ENCODE data around the gene TMED10.

Gene TMED10

GRCh38 chr14:75126121-75126544, 50.3 kb downstream of the TMED10 start:
- no peak for DNase-seq

DNA sequence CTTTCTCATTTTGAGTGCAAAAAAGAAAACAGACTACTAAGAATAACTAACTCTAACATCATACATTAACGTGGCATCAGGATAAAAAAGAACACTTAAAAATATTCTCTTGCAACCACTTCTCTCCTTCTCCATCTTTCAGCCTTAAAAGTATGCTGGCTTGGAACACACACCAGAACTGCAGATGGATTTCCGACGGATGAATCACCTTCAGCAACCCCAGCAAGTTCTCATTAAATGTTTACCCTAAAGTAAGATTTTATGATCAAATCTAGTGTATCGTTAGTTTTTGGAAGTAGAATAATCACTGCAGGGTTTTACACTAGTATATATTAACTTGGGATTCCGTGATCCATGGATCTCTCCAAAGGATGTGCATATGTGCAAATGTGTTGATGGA, 50.8 kb downstream of the TMED10 start:
- DNase-seq = no peak

DNA sequence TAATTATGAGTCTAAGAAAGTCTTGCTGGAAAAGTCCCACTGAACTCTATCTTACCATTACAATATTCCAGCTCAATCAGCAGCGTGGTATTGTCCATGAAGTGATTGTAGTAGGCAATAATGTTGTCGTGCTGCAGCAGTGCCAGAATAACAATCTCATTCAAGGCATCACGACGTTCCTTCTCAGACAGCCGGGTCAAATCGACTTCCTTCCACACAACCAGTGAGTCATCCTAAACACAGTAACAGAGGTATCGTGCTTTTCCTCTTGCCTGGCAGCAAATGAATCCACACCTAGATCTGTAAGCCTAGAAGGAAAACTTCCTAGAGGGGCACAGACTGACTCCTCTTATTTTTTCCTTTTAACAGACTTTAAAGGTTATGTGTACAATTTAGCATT, 52.4 kb downstream of the TMED10 start:
- DNase-seq = no peak

GRCh38 chr14:75121552-75121951, 54.9 kb downstream of the TMED10 start:
- DNase-seq = no peak

GRCh38 chr14:75120541-75121291, 55.7 kb downstream of the TMED10 start:
- no peak for DNase-seq

- DNase-seq = no peak
These were observed 57.4 kb downstream of the TMED10 start for GRCh38 chr14:75119056-75119455.

GRCh38 chr14:75113932-75114539, 62.4 kb downstream of the TMED10 start:
- no peak for DNase-seq

- no peak for DNase-seq
These were observed 66.5 kb downstream of the TMED10 start for GRCh38 chr14:75109877-75110276.

DNA sequence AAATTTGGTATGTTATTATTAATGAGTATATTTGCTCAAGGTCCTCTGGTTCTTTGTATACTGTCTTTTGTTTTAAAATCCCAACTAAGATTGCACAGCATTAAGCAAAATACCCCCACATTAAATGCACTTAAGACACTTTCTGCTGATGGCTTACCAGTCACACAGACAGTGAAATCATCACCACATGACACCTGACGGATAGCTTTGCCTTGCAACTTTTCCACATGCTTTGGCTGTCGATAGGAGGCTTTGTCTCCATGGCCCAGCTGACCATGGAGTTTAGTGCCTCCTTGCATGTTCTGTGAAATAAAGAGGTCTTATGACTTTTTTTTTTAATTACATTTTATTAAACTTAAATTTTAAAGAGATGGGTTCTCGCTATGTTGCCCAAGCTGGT, 69.2 kb downstream of the TMED10 start:
- DNase-seq = no peak

DNA sequence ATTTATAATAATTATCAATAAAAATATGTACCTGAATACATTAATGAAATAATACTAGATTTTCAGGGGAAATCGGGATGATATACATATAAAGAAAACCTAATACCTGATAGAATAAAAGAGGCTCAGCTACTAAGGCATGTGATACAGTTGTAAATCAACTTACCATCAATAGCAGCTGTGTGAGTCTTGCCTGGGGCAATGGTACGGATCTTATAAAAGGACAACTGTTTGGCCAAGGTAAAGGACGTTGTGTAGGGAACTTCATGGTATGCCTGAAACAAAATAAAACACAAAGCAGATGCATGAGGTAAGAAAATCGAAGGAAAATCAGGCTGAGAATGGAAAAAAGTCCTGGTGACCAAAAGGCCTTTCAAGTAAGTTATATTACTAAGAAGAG, 74.9 kb downstream of the TMED10 start:
- no peak for DNase-seq

- DNase-seq = no peak
These were observed 77.7 kb downstream of the TMED10 start for GRCh38 chr14:75098682-75099081.

DNA sequence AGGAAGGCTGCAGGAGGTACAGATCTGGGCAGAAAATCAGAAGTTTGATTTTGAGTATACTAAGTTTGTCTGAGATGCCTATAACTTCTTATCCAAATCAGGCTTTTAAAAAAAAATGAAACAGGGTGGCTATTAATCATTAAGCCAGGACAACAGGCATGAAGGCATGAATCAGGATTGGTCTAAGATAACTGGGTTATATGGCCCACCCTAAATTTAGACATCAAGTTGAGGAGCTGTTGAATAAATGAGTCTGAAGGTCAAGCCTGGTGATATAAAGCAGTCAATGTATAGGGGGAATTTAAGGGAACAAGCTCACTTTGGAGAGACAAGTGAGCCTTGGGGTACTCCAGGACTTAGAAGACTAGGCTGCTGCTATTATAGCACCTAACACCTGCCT, 78.2 kb downstream of the TMED10 start:
- DNase-seq = no peak

GRCh38 chr14:75096959-75097358, 79.5 kb downstream of the TMED10 start:
- no peak for DNase-seq

- DNase-seq = no peak
These were observed 80.7 kb downstream of the TMED10 start for GRCh38 chr14:75095690-75096089.

DNA sequence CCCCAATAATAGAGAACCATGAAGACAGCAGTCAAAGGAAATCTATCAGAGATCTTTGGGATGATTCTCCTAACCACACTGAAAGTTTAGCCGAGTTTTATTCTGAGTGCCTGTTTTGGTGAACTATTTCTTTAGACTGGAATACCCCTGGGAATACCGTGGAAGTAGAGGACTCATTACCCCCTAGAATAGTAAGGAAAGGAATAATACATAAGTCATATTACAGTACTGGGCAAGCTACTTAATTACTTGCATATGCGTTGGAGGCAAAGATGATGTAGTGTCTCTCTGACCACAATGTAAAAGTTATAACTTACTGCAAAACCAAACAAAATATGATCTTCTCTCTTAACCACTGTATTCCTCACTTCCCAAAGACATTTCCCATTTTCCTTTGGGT, 81.5 kb downstream of the TMED10 start:
- no peak for DNase-seq

GRCh38 chr14:75092698-75093097, 83.7 kb downstream of the TMED10 start:
- no peak for DNase-seq

- DNase-seq = no peak
These were observed 85.2 kb downstream of the TMED10 start for GRCh38 chr14:75091251-75091650.

GRCh38 chr14:75090353-75090752, 86.1 kb downstream of the TMED10 start:
- DNase-seq = no peak

DNA sequence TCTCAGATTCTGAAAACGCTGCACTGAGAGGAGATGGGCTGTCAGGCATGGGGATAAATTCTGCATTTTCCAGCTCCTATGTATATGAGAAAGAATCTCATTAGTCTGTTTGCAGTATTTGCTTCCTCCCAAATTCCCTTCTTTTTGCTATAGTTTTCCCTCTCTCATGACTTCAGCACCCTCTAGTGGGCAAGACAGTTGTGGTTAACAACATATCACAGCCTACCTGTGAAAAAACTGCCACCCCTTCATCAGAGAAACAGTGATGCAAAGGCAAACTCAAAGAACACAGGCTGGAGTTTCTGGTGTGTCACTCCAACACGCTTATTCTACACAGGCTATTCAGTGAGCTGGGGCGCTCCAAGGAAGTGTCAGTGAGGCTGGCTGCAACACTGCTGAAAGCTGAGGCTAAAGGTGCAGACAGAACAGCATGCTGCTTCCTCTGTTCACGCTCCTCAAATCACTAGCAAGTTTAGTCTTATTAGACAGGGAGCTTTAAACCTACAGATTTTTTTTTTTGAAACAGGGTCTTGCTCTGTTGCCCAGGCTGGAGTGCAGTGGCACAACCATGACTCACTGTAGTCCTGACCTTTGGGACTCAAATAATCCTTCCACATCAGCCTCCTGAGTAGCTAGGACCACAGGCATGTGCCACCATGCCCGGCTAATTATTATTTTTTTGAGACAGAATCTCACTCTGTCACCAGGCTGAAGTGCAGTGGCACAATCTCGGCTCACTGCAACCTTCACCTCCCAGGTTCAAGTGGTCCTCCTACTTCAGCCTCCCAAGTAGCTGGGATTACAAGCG, 87.6 kb downstream of the TMED10 start:
- no peak for DNase-seq

DNA sequence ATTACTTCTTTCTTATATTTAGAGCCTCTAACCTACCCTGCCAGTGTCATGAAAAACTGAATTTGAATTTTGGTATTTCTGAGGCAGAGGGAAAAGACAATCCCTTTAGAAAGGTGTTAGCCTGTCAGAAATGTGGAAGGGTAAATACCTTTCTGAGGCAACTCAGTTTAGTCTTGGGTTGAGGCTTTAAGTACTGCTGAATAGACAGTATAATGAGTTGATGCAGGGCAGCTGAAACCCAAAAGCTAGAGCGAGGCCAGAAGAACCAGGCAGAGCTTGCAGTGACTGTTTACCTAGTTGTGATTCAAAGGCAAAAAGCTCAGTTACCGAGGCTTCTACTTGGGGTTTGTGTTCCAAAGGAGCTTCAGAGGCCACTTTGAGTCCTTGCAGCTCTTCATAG, 88.3 kb downstream of the TMED10 start:
- DNase-seq = no peak

GRCh38 chr14:75084513-75084912, 91.9 kb downstream of the TMED10 start:
- no peak for DNase-seq

GRCh38 chr14:75083271-75083670, 93.1 kb downstream of the TMED10 start:
- DNase-seq = no peak

- DNase-seq = no peak
These were observed 94.7 kb downstream of the TMED10 start for GRCh38 chr14:75081660-75082229.

Data from NCI-H1048 (cell line).